Activated CD4-positive, CD25-positive, alpha-beta regulatory T cell treated with anti-CD3 and anti-CD28 coated beads, Interleukin-2, amount 50 U/mL, for 24 hours (primary cell): ENCODE data around the gene C17orf58.
"Not testable (repeated sequence)": the region's sequence is repeated elsewhere in the genome, so short reads cannot be mapped to it uniquely, and the experiment has no call there.

Experiments
- ATAC-seq, 2 donors: fragments of 150-1000 bp; cut with Tn5 transposase; one replicate each; pipeline ENCODE4 v1.10.0; 2021; ENCODE audit warnings: mild to moderate bottlenecking in 1 of 2, moderate library complexity in 1 of 2

The C17orf58 gene

DNA sequence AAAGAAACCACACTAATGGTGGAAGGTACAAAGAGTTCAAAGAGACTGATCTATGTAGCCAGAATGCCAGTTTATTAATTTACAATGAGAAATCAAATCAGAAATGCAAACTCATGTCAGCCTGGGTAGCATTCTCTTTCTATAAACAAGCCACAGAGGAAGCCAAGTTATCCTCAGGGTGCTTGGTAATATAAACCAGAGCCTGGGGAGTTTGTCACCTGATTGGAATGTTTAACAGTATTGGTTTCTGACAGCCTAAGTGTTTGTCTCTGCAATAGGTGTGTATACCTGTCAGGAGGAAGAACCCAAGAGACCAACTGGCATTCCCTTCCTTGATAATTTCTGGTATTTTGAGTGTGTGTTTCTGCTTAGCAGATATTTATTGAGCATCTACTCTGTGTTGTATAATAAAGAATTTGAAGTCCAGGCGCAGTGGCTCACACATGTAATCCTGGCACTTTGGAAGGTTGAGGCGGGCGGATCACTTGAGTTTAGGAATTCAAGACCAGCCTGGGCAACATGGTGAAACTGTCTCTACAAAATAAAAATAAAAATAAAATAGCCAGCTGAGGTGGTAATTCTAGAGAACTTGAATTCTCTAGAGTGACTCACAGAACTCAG, 3.1 kb upstream of the C17orf58 start:
- ATAC-seq: no peak

DNA sequence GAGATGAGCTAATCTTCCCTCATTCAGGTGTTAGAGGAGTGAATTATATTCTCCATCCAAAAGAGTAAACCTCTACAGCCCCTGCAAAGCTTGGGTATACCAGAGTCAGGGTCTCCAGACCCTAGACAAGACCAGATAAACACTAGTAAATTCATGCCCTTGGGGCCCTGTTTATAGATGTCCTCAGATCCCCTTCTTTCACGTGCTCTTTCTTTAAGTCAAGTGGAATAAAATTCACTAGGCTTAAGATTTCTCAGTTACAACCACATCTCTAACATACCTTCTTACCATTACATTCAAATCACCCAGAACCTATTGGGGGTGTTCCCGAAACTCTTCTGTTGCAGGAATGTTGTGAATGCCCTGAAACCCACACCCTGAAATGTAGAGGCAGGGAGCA, 2.2 kb upstream of the C17orf58 start:
- no peak for ATAC-seq

DNA sequence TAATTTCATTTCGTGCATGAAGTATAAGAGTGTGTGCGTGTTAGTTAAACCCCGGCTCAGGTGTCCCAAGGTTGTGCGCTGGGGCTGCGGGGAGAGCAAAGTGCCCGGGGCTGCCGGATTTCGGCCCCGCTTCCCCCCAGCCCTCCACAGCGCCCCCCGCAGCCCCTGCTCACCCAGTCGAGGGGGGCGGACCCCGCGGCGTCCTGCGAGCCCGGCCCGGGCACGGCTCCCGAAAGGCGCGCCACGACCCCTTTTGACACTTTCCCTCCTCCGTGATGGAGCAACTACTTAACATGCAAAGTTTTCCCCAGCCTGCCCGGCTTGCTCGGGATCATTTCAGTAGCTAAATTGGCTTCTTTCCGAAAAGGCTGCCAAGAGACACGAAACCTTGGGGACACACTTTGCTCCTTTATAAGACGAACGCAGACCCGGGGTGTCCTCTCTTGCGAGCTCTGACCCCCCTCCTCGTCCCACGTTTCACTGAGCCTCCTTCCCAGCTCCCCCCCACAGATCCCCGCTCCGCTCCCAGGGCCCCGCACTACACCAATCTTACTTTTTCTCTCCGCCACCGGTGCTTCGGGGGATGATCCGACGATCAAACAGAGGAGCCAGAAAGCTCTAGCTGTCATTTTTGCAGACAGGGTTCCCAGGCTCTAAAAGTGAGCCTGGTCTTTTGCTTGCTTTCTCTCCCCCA, 552 bp downstream of the C17orf58 start:
- no peak for ATAC-seq

DNA sequence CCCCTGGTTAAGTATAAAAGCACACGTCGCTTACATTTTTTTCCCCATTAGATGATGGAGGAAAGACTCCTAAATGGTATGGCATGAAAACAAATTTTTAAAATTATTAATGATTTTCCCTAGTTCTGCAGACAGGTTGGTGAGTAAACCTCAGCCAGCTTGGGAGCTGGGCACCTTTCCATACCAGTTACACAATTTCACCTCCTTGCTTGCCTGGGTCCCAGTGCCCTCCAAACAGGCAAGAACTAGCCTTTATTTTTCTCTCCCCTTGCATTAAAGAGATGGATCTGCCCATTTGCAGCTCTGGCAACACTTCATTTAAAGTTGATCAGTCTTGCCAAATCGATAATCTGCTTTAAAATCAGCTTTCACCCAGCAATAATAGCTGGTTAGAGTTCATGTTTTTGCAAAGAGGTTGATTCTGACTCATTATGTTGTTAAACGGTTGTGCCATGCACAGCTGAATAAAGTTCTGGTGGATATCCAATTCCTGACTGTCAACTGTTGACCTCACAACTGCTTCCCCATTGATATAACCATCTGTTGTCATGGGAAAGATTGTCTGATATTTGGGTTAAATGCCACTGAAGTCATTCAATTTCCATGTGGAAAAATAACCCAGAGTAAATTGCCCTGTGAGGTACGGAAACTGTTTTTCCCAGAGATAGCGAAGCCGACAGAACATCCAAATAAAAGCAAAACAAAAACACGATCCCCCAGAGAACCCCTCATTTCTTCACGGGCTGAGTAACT, 1.3 kb downstream of the C17orf58 start:
- ATAC-seq: no peak

- ATAC-seq: no peak
These were observed 2.3 kb downstream of the C17orf58 start for GRCh38 chr17:67993998-67994361.

- peak; percentile 76 to 82 for ATAC-seq
These were observed 2.9 kb downstream of the C17orf58 start for GRCh38 chr17:67993153-67993997.

DNA sequence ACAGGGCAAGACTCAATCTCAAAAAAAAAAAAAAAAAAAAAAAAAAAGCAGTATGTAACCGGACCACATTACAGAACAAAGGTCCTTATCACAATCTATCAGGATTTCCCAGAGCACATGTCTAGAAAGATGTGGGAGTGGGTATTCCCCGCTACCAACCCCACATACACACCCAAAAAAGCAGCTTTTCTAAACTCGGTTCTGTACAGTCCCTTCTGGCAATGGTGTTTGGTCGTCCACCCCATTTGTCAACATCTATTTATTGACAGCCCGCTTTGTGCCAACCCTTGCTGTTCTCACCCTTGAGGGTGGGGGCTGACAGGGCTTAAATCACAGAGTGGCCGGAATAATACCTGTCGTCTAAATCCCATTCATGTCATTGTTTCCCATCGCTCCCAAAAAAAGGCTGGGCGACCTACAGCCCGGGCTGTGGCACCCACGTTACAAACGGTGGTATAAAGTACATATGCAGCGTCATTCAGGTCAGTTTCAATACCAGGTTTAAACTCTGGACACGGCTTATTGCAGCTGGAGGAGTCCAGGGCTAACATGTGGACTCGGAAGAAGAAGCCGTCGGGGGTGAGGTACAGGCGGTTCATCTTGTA, 3.6 kb downstream of the C17orf58 start:
- no peak for ATAC-seq

- ATAC-seq: no peak
These were observed 5.4 kb downstream of the C17orf58 start for GRCh38 chr17:67990909-67991308.

DNA sequence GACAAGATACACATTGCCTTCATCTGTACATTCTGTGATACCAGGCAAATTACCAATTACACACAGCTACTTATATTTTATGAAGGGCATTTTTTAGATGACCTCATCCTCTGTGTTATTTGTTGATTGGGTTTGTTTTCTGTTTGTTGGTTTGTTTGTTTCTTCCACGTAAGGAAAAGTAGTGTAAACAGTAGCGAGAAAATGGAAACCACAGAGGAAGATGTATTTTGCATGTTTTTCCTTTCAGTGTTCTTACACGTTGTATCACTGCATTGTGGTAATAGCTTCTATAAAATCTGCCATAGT, 12.9 kb downstream of the C17orf58 start:
- ATAC-seq: no peak

DNA sequence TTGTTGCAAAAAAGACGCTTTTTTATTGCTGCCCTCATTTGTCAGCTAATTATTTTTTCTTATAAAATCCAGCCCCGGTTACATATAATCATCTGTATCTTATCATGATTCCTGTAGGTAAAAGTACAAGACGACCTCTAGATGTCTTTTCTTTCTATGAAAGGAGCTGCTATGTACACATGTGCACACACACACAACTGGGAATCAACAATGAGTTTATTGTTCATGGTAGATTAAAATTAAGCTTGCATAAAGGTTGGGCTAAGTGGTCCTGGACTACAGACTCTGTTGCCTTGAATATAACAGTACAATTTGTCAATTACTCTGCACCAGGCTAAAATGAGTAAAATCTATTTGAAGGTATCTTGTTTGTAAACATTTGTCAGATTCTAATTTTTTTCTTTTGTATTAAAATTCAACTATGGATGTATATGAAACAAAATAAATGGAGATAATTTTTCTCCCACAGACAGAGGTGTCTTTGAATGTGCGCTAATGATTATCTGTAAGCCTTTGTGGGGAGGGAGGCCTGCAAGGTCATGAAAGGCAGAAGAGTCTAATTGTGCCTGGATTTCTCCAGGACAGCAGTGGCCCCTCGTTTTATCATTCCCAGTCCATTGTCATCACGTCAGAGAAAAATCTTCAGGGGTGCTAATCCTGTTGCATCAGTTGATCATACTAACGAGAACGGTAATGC, 13.4 kb downstream of the C17orf58 start:
- no peak for ATAC-seq

DNA sequence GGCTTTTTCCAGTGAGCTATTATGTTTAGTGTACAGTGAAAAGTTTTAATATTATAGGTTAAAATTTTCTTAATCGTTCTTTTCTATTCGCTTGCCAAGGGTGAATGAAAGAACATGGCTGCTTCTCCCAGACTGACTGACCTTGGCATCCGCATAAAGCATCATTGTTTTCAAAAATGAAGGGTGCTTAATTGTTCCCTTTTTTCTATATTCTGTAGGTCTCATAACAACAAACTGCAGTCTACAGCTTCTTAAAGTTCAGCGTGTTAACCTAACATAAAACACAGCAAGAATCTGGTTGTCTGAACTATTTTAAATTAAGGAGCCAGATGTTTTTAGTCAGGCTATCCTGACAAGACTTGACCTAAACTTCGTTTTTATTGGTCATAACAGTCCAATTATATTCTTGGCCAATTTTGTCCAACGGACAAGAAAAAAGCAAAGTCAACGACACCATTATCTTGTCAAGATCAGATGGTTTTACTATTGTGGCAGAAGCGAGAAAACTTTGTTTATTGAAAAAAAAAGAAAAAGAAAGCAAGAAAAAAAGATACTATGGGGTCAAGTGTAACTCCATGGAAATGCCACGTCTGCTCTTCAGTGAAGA, 14.1 kb downstream of the C17orf58 start:
- no peak for ATAC-seq

DNA sequence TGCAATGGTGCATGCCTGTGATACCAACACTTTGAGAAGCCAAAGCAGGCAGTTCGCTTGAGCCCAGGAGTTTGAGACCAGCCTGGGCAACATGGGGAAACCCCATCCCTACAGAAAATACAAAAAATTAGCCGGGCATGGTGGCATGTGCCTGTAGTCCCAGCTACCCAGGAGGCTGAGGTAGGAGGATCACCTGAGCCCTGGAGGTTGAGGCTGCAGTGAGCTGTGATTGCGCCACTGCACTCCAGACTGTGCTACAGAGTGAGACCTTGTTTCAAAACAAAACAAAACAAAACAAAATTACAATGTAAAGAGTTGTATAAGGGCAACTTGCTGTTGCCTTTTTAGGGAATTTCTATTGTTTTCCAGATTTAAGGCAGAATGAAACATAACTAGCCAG, 15.4 kb downstream of the C17orf58 start:
- ATAC-seq: not testable (repeated sequence)

GRCh38 chr17:67980456-67980855, 15.8 kb downstream of the C17orf58 start:
- ATAC-seq: no peak

- ATAC-seq: not testable (repeated sequence)
These were observed 20.0 kb downstream of the C17orf58 start for GRCh38 chr17:67976306-67976705.

- ATAC-seq: no peak
These were observed 21.6 kb downstream of the C17orf58 start for GRCh38 chr17:67974598-67975066.

DNA sequence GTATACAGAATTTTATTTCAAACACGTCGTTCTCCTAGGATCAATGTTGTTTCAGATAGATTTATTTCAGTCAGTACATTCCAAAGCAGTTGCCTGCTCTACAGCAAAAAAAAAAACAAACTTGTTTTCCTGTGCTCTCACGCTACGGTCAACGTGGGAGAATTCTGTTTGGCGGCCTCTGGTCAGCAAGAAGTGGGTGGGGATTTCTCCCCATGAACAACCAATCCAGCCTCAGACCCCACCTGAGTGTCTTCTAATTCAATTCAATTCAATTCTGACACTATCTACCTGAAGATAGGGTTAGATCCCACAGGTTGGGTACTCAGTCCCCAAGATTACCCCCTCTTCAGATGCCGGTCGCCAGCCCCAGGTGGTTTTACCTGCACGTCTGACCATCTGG, 22.1 kb downstream of the C17orf58 start:
- ATAC-seq: no peak

DNA sequence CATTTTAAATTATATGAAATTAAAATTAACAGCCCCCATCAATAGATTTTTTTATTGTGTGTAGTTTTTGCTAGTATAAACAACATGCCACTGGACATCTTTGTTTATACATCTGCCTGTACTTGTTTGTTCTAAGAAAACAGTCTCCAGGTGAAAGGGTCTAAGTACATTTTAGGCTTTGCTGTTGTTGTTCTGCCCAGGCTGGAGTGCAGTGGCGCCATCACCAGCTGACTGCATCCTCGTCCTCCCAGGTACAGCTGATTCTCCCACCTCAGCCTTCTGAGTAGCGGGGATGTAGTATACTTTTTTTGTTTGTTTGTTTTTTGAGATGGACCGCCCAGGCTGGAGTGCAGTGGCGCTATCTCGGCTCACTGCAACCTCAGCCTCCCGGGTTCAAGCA, 25.5 kb downstream of the C17orf58 start:
- no peak for ATAC-seq

- ATAC-seq: peak; percentile 83 to 93
These were observed 33.1 kb downstream of the C17orf58 start for GRCh38 chr17:67963145-67963572.

DNA sequence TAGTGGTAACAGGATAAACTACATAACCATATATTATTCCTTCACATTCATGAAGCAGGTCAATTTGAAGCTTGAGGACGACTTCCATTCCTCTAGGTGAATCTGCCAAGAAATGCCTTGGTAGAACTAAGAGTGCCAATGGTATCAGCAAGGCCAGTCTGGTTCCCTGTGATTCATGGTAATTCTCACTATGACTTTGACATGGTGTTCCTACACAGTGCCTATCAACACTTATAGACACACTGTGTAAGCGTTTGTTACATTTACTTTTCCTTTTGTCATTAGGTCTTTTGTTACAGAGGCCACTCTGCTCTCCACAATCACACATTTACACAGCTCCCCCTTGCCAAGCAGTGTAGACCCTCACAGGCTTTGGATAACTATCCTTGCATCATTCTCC, 34.1 kb downstream of the C17orf58 start:
- ATAC-seq: not testable (repeated sequence)

DNA sequence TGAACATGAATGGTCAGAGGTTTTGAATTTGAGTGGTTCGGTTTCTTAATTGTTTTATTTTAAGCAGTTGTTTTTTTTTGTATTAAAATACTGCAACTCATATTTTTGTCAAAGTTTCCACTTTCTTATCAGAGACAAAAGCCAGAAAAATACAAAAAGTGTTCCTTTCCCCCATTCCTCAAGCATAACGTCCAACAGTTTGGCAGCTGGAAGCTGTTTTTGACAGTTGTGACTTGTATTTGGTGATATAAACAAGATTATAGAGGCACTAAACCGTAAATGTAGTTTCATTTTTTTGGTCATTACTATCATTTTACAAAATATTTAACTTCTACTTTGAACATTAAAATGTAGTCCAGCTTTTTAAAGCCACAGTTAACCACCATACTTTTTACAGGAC, 36.0 kb downstream of the C17orf58 start:
- ATAC-seq: not testable (repeated sequence)

GRCh38 chr17:67959510-67959909, 36.8 kb downstream of the C17orf58 start:
- ATAC-seq: no peak

DNA sequence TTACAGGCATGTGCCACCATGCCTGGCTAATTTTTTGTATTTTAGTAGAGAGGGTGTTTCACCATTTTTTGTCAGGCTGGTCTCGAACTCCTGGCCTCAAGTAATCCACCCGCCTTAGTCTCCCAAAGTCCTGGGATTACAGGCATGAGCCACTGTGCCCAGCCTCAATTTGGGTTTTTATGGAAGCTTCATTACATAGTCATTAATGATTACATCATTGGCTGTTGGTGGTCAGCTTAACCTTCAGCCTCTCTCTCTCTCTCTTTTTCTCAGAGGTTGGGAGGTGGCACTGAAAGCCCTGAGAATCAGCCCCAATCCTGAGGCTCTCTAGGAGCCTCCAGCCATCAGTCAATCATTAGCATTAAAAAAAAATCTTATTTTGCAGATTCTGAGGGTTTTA, 45.3 kb downstream of the C17orf58 start:
- ATAC-seq: no peak
